Stimulated activated CD8-positive, alpha-beta memory T cell treated with anti-CD3 and anti-CD28 coated beads, Interleukin-4, amount 100 ng/mL, for 48 hours (primary cell): ENCODE results near the gene STAG1.

Experiments
- DNase-seq: peaks from one replicate; pipeline ENCODE4 v3.0.0-alpha.2; 2020

STAG1 gene

GRCh38 chr3:136300444-136300843 lies 451.7 kb downstream of the STAG1 start:
- DNase-seq: no peak

- no peak for DNase-seq
Measured at GRCh38 chr3:136297826-136298225, 454.4 kb downstream of the STAG1 start.

GRCh38 chr3:136296960-136297359 lies 455.2 kb downstream of the STAG1 start:
- no peak for DNase-seq

- no peak for DNase-seq
Measured at GRCh38 chr3:136294176-136294575, 458.0 kb downstream of the STAG1 start.

GRCh38 chr3:136293279-136293678 lies 458.9 kb downstream of the STAG1 start:
- no peak for DNase-seq

- DNase-seq: no peak
Measured at GRCh38 chr3:136292500-136292899, 459.7 kb downstream of the STAG1 start.

GRCh38 chr3:136291302-136291701 lies 460.9 kb downstream of the STAG1 start:
- no peak for DNase-seq
